Thyroid gland (tissue), 4 donors: Measurements from ENCODE around the gene PPP2R5C. TPM values are rescaled to one million over a fixed set of nuclear protein-coding genes. Genes with fewer than 3 reads are reported as not detected.

ENCODE experiments used
- DNase-seq, 2 donors: peaks; one replicate each; pipeline ENCODE4 v3.0.0-alpha.2; 2019
- H3K27ac ChIP-seq, 3 donors: fragments of 200-600 bp; sonication (generic); 1 replicate in 2 of 3; 2 replicates in 1 of 3; pipeline ENCODE4 v1.5.1; 2016 to 2019; ENCODE audit warnings: mild to moderate bottlenecking in 1 of 3, moderate library complexity in 1 of 3
- H3K27me3 ChIP-seq: fragments of 200-600 bp; sonication (generic); one replicate; pipeline ENCODE4 v1.5.1; 2019
- H3K36me3 ChIP-seq, 2 donors: fragments of 200-600 bp; sonication (generic); one replicate each; pipeline ENCODE4 v1.5.1; 2016 to 2019
- H3K4me1 ChIP-seq, 2 donors: fragments of 200-600 bp; sonication (generic); one replicate each; pipeline ENCODE4 v1.5.1; 2017 to 2019
- H3K4me3 ChIP-seq, 3 donors: fragments of 200-600 bp; sonication (generic); replicated peaks in 1 of 3; 1 replicate in 2 of 3; 2 replicates in 1 of 3; pipeline ENCODE4 v1.5.1; 2016; ENCODE audit warnings: mild to moderate bottlenecking in 1 of 3
- H3K9me3 ChIP-seq: fragments of 200-600 bp; sonication (generic); one replicate; pipeline ENCODE4 v1.5.1; 2017
- POLR2A ChIP-seq, 2 donors: fragments of 450-650 bp; IDR thresholded peaks; one replicate each; pipeline ENCODE4 v1.6.1; 2017; ENCODE audit warnings: antibody characterized with exemption in 2 of 2, mild to moderate bottlenecking in 2 of 2, moderate library complexity in 1 of 2
- WGBS, 2 donors: methylation state at CpG; one replicate each; pipeline ENCODE4 v1.1.5; 2017; 5-methylcytosine and 5-hydroxymethylcytosine counted together
- intact Hi-C: fragments of 100-400 bp; cut with DNase I; formaldehyde crosslinking; loops from one replicate; pipeline ENCODE4 v1.15.1; 2023
- total RNA-seq, 4 donors: library from RNA; depleted of rRNA; stranded (reverse); fragments of >200 nt; gene quantifications; one replicate each; pipeline ENCODE4 v1.2.3, GENCODE V29; 2016
- TF ChIP-seq, protein P1 (sequence below), 6 experiments: fragments of 200-600 bp in 3 of 6; fragments of 450-650 bp in 3 of 6; sonication (generic) in 3 of 6; IDR thresholded peaks; one replicate each; pipeline ENCODE4 v1.5.1; 2016 to 2019; ENCODE audit warnings: antibody characterized with exemption in 6 of 6, mild to moderate bottlenecking in 2 of 6, inconsistent platforms in 1 of 6, moderate library complexity in 1 of 6

The PPP2R5C gene
- total RNA-seq, 4 donors from 2014 or later = 105 to 209 (median 141) TPM

DNA sequence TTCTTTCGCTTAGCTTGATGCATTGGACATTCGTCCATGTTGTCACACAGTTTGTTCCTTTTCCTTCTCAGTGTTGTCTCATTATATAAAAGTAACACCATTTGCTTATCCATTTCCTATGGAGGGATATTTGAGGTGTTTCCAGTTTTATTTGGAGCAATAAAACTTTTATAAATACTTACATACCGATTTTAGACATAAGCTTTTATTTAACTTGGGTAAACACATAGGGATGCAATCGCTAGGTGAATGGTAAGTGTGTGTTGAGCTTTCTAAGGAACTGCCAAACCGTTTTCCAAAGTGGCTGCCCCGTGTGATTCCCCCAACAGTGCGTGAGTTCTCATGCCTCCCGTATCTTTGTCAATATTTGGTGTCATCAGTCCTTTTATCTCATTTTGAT is 107.7 kb downstream of the PPP2R5C start:
- H3K9me3 ChIP-seq = no peaks in the 10 kb centered on the region
- DNase-seq = no peak
- WGBS, 2 donors = 92 to 94% methylated on average over 8 of the region's 8 CpGs
- intact Hi-C loops = no loop called here
- no peak for TF ChIP-seq POLR2A (IDR thresholded peaks at IDR 0.05)
- TF ChIP-seq, protein P1, sequence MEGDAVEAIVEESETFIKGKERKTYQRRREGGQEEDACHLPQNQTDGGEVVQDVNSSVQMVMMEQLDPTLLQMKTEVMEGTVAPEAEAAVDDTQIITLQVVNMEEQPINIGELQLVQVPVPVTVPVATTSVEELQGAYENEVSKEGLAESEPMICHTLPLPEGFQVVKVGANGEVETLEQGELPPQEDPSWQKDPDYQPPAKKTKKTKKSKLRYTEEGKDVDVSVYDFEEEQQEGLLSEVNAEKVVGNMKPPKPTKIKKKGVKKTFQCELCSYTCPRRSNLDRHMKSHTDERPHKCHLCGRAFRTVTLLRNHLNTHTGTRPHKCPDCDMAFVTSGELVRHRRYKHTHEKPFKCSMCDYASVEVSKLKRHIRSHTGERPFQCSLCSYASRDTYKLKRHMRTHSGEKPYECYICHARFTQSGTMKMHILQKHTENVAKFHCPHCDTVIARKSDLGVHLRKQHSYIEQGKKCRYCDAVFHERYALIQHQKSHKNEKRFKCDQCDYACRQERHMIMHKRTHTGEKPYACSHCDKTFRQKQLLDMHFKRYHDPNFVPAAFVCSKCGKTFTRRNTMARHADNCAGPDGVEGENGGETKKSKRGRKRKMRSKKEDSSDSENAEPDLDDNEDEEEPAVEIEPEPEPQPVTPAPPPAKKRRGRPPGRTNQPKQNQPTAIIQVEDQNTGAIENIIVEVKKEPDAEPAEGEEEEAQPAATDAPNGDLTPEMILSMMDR (IDR thresholded peaks at IDR 0.05) = no peak
- H3K27ac ChIP-seq = no peak overlapping the region
- H3K4me3 ChIP-seq = no peak overlapping the region
- no peaks in the 10 kb centered on the region for H3K27me3 ChIP-seq
- H3K36me3 ChIP-seq = no peaks in the 10 kb centered on the region
- no peaks in the 10 kb centered on the region for H3K4me1 ChIP-seq

DNA sequence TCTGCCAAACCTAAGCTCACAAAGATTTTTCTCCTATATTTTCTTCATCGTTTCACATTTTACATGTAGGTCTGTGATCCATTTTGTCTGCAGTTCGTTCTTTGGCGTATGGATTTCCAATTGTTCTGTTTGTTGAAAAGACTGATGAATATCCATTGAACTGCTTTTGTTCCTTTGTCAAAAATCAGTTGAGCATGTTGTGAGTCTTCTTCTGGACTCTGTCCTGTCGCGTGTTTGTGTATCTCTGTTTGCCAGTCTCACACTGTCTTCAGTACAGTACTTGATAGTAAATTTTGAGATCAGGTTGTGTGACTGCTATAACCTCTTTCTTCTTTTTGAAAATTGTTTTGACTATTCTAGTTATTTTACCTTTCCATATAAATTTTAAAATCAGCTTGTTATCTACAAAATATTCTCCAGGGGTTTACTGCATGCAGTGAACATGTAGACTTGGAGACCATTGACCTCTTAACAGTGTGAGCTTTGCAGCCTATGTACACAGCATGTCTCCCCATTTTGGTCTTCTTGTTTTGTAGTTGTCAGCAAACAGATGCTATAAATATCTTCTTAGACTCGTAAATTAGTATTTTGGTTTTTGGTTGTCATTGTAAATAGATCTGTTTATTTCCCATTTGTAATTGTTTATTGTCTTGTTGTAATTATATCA is 108.9 kb downstream of the PPP2R5C start:
- intact Hi-C loops = no loop called here
- H3K4me3 ChIP-seq = no peak overlapping the region
- H3K4me1 ChIP-seq = no peaks in the 10 kb centered on the region
- H3K27me3 ChIP-seq = no peaks in the 10 kb centered on the region
- TF ChIP-seq, protein P1 (IDR thresholded peaks at IDR 0.05) = no peak
- TF ChIP-seq POLR2A (IDR thresholded peaks at IDR 0.05) = no peak
- WGBS, 2 donors = 89 to 92% methylated on average over 6 of the region's 6 CpGs
- no peaks in the 10 kb centered on the region for H3K9me3 ChIP-seq
- H3K36me3 ChIP-seq = no peaks in the 10 kb centered on the region
- no peak overlapping the region for H3K27ac ChIP-seq
- DNase-seq = no peak

DNA sequence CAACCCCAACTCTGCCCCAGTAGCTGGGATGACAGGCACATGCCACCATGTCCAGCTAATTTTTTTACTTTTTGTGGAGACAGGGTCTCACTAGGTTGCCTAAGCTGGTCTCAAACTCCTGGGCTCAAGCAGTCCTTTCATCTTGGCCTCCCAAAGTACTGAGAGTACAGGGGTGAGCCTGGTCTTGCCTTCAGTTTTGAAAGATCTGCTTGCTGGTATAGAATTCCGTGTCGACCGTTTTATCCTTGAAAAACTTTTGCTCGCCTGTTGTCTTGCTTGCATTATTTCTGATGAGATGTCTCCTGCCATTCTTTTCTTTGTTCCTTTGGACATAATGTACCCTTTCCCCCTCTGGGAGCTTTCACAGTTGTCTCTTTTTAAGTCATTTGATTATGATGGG is 110.8 kb downstream of the PPP2R5C start:
- Histone ChIP-seq H3K27ac (no peak overlapping the region), H3K4me3 (no peak overlapping the region), H3K36me3 (no peaks in the 10 kb centered on the region), H3K9me3 (no peaks in the 10 kb centered on the region), H3K4me1 (peaks cover 0 to 10% of the 10 kb centered on the region in 2 donors), H3K27me3 (no peaks in the 10 kb centered on the region)
- WGBS, 2 donors = 95 to 97% methylated on average over 4 of the region's 4 CpGs
- intact Hi-C loops = no loop called here
- no peak for DNase-seq
- no peak for TF ChIP-seq POLR2A (IDR thresholded peaks at IDR 0.05)
- TF ChIP-seq, protein P1 (IDR thresholded peaks at IDR 0.05) = no peak

DNA sequence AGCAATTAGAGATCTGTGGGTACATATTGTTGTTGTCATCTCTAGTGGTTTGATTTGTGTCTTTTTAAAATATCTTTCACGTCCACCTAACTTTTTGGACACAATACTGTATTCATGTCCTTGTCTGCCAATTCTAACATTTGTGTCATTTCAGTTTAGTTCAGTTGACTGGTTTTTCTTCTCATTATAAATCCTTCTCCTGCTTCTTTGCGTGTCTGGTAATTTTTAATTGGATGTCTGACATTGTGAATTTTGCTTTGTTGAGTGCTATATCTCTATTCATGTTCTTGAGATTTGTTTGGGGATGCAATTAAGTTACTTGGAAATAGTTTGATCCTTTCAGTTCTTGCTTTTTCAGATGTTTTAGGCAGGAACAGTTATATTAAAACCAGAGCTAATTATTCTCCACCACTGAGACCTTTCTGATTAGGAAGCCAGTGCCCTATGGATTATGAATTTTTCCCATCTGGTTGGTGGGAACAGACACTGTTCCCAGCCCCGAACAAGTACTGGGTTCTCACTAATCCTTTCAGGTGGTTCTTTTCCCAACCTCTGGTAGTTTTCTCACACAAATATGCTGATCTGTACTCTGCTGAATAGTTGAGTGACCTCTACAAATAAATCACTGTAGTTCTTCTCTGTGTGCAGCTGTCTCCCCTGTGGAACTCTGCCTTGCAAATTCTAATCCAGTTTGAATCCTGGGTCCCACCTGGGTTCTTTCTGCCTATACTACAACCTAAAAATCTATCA is 111.7 kb downstream of the PPP2R5C start:
- Histone ChIP-seq H3K4me3 (no peak overlapping the region), H3K4me1 (peaks cover 0 to 10% of the 10 kb centered on the region in 2 donors), H3K27ac (no peak overlapping the region), H3K9me3 (no peaks in the 10 kb centered on the region), H3K27me3 (no peaks in the 10 kb centered on the region), H3K36me3 (no peaks in the 10 kb centered on the region)
- 88 to 90% methylated on average over 3 of the region's 3 CpGs for WGBS, 2 donors
- TF ChIP-seq, protein P1 (IDR thresholded peaks at IDR 0.05) = no peak
- no peak for TF ChIP-seq POLR2A (IDR thresholded peaks at IDR 0.05)
- intact Hi-C loops = no loop called here
- DNase-seq = no peak

DNA sequence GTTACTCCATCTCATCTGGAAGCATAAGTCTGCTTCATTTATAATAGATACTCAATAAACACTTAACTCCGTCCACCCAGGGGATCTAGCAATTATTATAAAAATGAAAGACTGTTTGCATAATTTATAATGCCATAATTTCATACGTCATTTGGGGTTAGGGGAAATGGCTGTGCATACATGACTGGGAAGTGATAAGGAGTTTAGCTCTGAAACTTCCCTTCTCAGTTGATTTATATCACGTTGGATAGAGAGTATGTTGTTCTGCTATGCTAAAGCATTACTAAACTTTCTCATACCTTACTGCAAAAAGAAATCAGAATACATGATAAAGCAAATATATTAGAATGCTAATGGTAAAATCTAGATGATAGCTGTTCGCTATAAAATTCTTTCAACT is 112.5 kb downstream of the PPP2R5C start:
- H3K27me3 ChIP-seq = no peaks in the 10 kb centered on the region
- WGBS, 2 donors = 89 to 91% methylated on average over 4 of the region's 4 CpGs
- no peaks in the 10 kb centered on the region for H3K9me3 ChIP-seq
- intact Hi-C loops = no loop called here
- no peak for TF ChIP-seq POLR2A (IDR thresholded peaks at IDR 0.05)
- H3K4me3 ChIP-seq = no peak overlapping the region
- DNase-seq = no peak
- H3K36me3 ChIP-seq = no peaks in the 10 kb centered on the region
- H3K4me1 ChIP-seq = peaks cover 0 to 10% of the 10 kb centered on the region in 2 donors
- no peak overlapping the region for H3K27ac ChIP-seq
